CD4-positive, alpha-beta T cell (primary cell): ENCODE data around the gene RSBN1L. TPM values are rescaled to one million over a fixed set of nuclear protein-coding genes. Genes with fewer than 3 reads are reported as not detected.
"Not testable (repeated sequence)": the region's sequence is repeated elsewhere in the genome, so short reads cannot be mapped to it uniquely, and the experiment has no call there.

Experiments used
- ATAC-seq: fragments of 200-7000 bp; cut with Tn5 transposase; one replicate; pipeline ENCODE4 v1.10.0; 2022; ENCODE audit warnings: mild to moderate bottlenecking; ENCODE audit not compliant: poor library complexity
- CTCF ChIA-PET: fragments of 350-600 bp; sonication (Branson Sonifier 250); formaldehyde crosslinking; loops from one replicate; lab custom pipeline; 2021; ENCODE audit warnings: antibody characterized with exemption, inconsistent platforms; lab: Charles Lee
- POLR2A ChIA-PET: fragments of 350-600 bp; sonication (Branson Sonifier 250); formaldehyde crosslinking; loops from one replicate; lab custom pipeline; 2021; ENCODE audit warnings: antibody characterized with exemption, inconsistent platforms; lab: Charles Lee
- DNase-seq, 14 experiments: peaks; one replicate each; pipeline ENCODE4 v3.0.0-alpha.2; 2013 to 2020; ENCODE audit warnings: mixed read lengths in 2 of 14
- H3K27ac ChIP-seq, 2 donors: one replicate each; pipeline versions ENCODE4 v1.5.1 to v1.7.0; 2013; ENCODE audit warnings: low read length in 2 of 2, low read depth in 1 of 2, mild to moderate bottlenecking in 1 of 2
- H3K27me3 ChIP-seq, 2 experiments: 1 replicate in 1 of 2; 2 replicates in 1 of 2; pipeline versions ENCODE4 v1.6.1 to v1.7.0; 2013; ENCODE audit warnings: low read length in 2 of 2, control low read depth in 1 of 2, mild to moderate bottlenecking in 1 of 2, moderate library complexity in 1 of 2; ENCODE audit not compliant: insufficient read depth in 2 of 2, control insufficient read depth in 1 of 2
- H3K36me3 ChIP-seq: one replicate; pipeline ENCODE4 v1.6.1; 2013; ENCODE audit warnings: low read length, control low read depth; ENCODE audit not compliant: insufficient read depth
- H3K4me1 ChIP-seq: one replicate; pipeline ENCODE4 v1.6.1; 2013; ENCODE audit warnings: low read length, control low read depth; ENCODE audit not compliant: insufficient read depth
- H3K4me3 ChIP-seq: one replicate; pipeline ENCODE4 v1.5.1; 2013; ENCODE audit warnings: mild to moderate bottlenecking, low read length, moderate library complexity
- H3K9me3 ChIP-seq, 2 experiments: 1 replicate in 1 of 2; 2 replicates in 1 of 2; pipeline versions ENCODE4 v1.6.1 to v1.7.0; 2013; ENCODE audit warnings: low read length in 2 of 2, mild to moderate bottlenecking in 2 of 2, control low read depth in 1 of 2, moderate library complexity in 1 of 2; ENCODE audit not compliant: control insufficient read depth in 1 of 2, insufficient read depth in 1 of 2
- H3K27ac Mint-ChIP-seq: one replicate; pipeline ENCODE4 v1.8.0; 2020; ENCODE audit warnings: mixed read lengths
- H3K27me3 Mint-ChIP-seq: one replicate; pipeline ENCODE4 v1.8.0; 2021; ENCODE audit warnings: mixed read lengths
- H3K36me3 Mint-ChIP-seq: one replicate; pipeline ENCODE4 v1.8.0; 2021; ENCODE audit warnings: low read depth, mixed read lengths
- H3K4me1 Mint-ChIP-seq: one replicate; pipeline ENCODE4 v1.8.0; 2021; ENCODE audit warnings: low read depth, mixed read lengths
- H3K4me3 Mint-ChIP-seq: one replicate; pipeline ENCODE4 v1.8.0; 2020; ENCODE audit warnings: mild to moderate bottlenecking, mixed read lengths
- H3K9me3 Mint-ChIP-seq: one replicate; pipeline ENCODE4 v1.8.0; 2020; ENCODE audit warnings: mixed read lengths
- CTCF ChIP-seq: fragments of 200-600 bp; IDR thresholded peaks from one replicate; pipeline ENCODE4 v1.8.0; 2022; ENCODE audit warnings: antibody characterized with exemption, mild to moderate bottlenecking
- intact Hi-C, 2 experiments: fragments of 100-400 bp; cut with DNase I in 1 of 2; cut with micrococcal nuclease in 1 of 2; formaldehyde crosslinking; loops; one replicate each; pipeline versions ENCODE4 v1.15.1 to v1.9.0; 2023 to 2025; cut with DNase I, micrococcal nuclease
- total RNA-seq, 174 experiments: library from RNA in 2 of 174; stranded (reverse) in 2 of 174; gene quantifications; one replicate each; pipeline ENCODE4 v1.2.3 and lab custom pipeline; 2021 to 2026

Gene RSBN1L
- total RNA-seq, 2 experiments from 2014 or later: 9.0 to 9.6 TPM

- Histone ChIP-seq H3K27me3 (no peaks in the 10 kb centered on the region), H3K27ac (no peak overlapping the region), H3K9me3 (no peaks in the 10 kb centered on the region), H3K4me1 (no peaks in the 10 kb centered on the region), H3K36me3 (no peaks in the 10 kb centered on the region), H3K4me3 (no peak overlapping the region)
- intact Hi-C loops: loop anchor here in 1 of 2 experiments (1.0 kb wide), 1 partner anchor 108 kb away; no protein-coding TSS in a partner anchor
- H3K9me3 Mint-ChIP-seq: no peaks in the 10 kb centered on the region
- no peaks in the 10 kb centered on the region for H3K4me1 Mint-ChIP-seq
- POLR2A ChIA-PET: interaction anchor here (0.9 to 1.8 kb wide), 2 partner anchors 36 to 44 kb away, joined by 3 to 7 read pairs; partner anchors contain the start of gene RSBN1L
- H3K27ac Mint-ChIP-seq: no peak overlapping the region
- no peak overlapping the region for H3K4me3 Mint-ChIP-seq
- no peak for ATAC-seq
- TF ChIP-seq CTCF: peak; percentile 91
- DNase-seq: peak in 8 of 14 experiments; percentile 2 to 70 (median 38)
- CTCF ChIA-PET: interaction anchor here (0.6 to 1.8 kb wide), 18 partner anchors 9 to 297 kb away, joined by 3 to 25 read pairs (median 3); partner anchors contain the start of genes PHTF2 and TMEM60
- no peaks in the 10 kb centered on the region for H3K36me3 Mint-ChIP-seq
- H3K27me3 Mint-ChIP-seq: no peaks in the 10 kb centered on the region
Measured at GRCh38 chr7:77651575-77652162, 44.6 kb upstream of the RSBN1L start.

- H3K27me3 Mint-ChIP-seq, H3K9me3 ChIP-seq, DNase-seq, H3K36me3 Mint-ChIP-seq, H3K9me3 Mint-ChIP-seq, H3K4me1 Mint-ChIP-seq, H3K4me3 Mint-ChIP-seq, H3K27me3 ChIP-seq, H3K4me3 ChIP-seq, H3K27ac ChIP-seq, CTCF ChIA-PET, H3K36me3 ChIP-seq, ATAC-seq, H3K27ac Mint-ChIP-seq, H3K4me1 ChIP-seq: not testable (repeated sequence)
- intact Hi-C loops: loop anchor here in 1 of 2 experiments (1.0 kb wide), 1 partner anchor 106 kb away; no protein-coding TSS in a partner anchor
- POLR2A ChIA-PET: interaction anchor here (0.7 to 1.8 kb wide), 2 partner anchors 43 to 44 kb away, joined by 3 to 7 read pairs; partner anchors contain the start of gene RSBN1L
Measured at GRCh38 chr7:77652826-77653225, 43.4 kb upstream of the RSBN1L start.

- DNase-seq: no peak
- Histone ChIP-seq H3K36me3 (no peaks in the 10 kb centered on the region), H3K27me3 (no peaks in the 10 kb centered on the region), H3K27ac (no peak overlapping the region), H3K4me1 (no peaks in the 10 kb centered on the region), H3K4me3 (no peak overlapping the region), H3K9me3 (no peaks in the 10 kb centered on the region)
- TF ChIP-seq CTCF: no peak
- intact Hi-C loops: loop anchor here in 1 of 2 experiments (1.0 kb wide), 1 partner anchor 106 kb away; no protein-coding TSS in a partner anchor
- no peaks in the 10 kb centered on the region for H3K9me3 Mint-ChIP-seq
- no peaks in the 10 kb centered on the region for H3K4me1 Mint-ChIP-seq
- ChIA-PET CTCF (no interaction called here), POLR2A (interaction anchor here (0.7 kb wide), 2 partner anchors 43 to 106 kb away, joined by 3 read pairs; partner anchors contain the start of gene RSBN1L)
- H3K27me3 Mint-ChIP-seq: no peaks in the 10 kb centered on the region
- no peak overlapping the region for H3K4me3 Mint-ChIP-seq
- no peak for ATAC-seq
- no peak overlapping the region for H3K27ac Mint-ChIP-seq
- H3K36me3 Mint-ChIP-seq: no peaks in the 10 kb centered on the region
Measured at GRCh38 chr7:77653572-77653971, 42.7 kb upstream of the RSBN1L start.
